GM12864 (cell line): Measurements from ENCODE around the gene PTPN5.

Experiments
- DNase-seq: peaks from one replicate; pipeline ENCODE4 v3.0.0-alpha.2; 2011; ENCODE audit warnings: low read depth
- H3K4me3 ChIP-seq: 2 replicates; pipeline ENCODE4 v1.5.1; 2011; ENCODE audit warnings: mild to moderate bottlenecking, low read depth, low read length, control low read depth
- CTCF ChIP-seq: IDR thresholded peaks from 2 replicates; pipeline ENCODE4 v1.5.1; 2011; ENCODE audit warnings: low read depth, mild to moderate bottlenecking, moderate library complexity, low read length, control low read depth, inconsistent platforms; ENCODE audit errors: missing control alignments

PTPN5 gene

GRCh38 chr11:18780896-18781295, 10.7 kb downstream of the PTPN5 start:
- H3K4me3 ChIP-seq = no peak overlapping the region
- no peak for DNase-seq
- no peak for TF ChIP-seq CTCF

DNA sequence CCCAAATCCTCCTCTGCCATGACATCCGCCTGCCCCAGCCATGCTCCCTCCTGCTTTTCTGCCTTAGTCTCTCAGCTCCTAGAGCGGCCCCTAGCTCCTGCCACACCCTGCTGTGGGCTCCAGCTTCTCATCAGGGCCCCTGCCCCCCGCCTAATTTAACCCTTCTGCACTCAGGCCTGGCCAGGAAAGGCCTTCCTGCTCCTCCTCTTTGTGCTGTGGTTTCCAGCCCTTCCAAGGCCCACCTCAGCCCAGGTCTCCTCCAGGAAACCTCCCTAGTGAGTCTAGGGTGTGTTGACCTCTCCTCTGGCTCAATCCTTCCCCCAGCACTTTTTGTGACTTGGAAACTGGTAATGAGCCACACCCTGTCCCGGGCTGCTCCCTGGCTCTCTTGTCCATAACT, 11.3 kb downstream of the PTPN5 start:
- H3K4me3 ChIP-seq = no peak overlapping the region
- no peak for TF ChIP-seq CTCF
- DNase-seq = no peak

GRCh38 chr11:18778468-18778867, 13.1 kb downstream of the PTPN5 start:
- no peak overlapping the region for H3K4me3 ChIP-seq
- no peak for DNase-seq
- no peak for TF ChIP-seq CTCF

DNA sequence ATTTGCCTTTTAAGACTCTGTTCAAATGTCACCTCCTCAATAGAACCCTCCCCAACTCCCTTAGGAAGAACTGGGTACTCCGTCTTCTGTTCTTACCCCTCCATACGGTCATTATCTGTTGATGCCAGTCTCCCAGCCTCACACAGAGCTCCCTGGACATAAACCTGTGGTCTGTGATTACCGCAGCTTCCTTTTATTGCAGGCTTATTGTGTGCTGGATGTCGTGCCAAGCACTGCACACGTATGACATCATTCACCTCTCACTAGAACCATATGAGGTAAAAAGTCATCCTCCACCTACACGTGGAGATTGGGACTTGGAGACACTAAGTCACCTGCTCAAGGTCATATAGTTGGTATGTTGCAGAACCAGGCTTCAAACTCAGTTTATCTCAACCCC, 15.3 kb downstream of the PTPN5 start:
- no peak overlapping the region for H3K4me3 ChIP-seq
- DNase-seq = no peak
- no peak for TF ChIP-seq CTCF

- peak; percentile 97 for TF ChIP-seq CTCF
- H3K4me3 ChIP-seq = no peak overlapping the region
- DNase-seq = no peak
These were observed 15.9 kb downstream of the PTPN5 start for GRCh38 chr11:18775492-18776292.

GRCh38 chr11:18774801-18775200, 16.8 kb downstream of the PTPN5 start:
- no peak for TF ChIP-seq CTCF
- no peak overlapping the region for H3K4me3 ChIP-seq
- no peak for DNase-seq

GRCh38 chr11:18773681-18774080, 17.9 kb downstream of the PTPN5 start:
- TF ChIP-seq CTCF = no peak
- no peak overlapping the region for H3K4me3 ChIP-seq
- DNase-seq = no peak
